ENCODE data around the gene AKT3.

GRCh38 chr1:243550276-243550675 lies 299.8 kb downstream of the AKT3 start:
- no peak for TF ChIP-seq CTCF (IDR thresholded peaks at IDR 0.05)
- no peak for TF ChIP-seq POLR2A (IDR thresholded peaks at IDR 0.05)

All from heart left ventricle (tissue), 13 donors.